Kidney glomerular epithelial cell (primary cell): ENCODE data around the gene RAD51B.

Source experiments
- DNase-seq: peaks from one replicate; lab custom pipeline; 2025; lab: John Stamatoyannopoulos, UW

Gene RAD51B

DNA sequence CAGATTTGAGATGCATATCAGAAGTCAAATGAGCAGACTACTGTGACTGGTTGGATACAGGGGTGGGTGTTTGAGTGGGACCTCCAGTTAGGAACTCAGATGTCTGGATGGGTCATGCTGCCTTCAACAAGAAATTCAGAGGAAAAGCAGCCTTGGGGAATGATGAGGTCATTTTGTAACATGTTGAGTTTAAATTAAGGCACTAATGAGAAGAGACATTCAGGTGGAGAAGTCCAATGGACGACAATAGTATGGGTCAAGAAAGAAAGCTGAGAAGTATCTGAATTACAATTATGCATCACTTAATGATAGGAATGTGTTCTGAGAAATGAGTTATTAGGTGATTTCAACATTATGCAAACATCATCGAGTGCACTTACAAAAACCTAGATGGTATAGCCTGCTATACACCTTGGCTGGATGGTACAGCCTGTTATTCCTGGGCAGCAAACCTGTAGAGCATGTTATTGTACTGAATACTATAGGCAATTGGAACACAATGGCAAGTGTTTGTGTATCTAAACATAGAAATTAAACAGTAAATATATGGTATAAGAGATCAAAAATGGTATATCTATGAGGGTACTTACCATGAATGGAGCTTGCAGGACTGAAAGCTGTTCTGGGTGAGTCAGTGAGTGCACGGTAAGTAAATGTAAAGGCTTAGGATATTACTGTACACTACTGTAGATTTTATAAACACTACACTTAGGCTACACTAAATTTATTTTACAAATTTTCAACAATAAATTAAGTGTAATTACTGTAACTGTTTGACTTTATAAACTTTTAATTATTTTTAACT lies 414.7 kb downstream of the RAD51B start:
- no peak for DNase-seq

DNA sequence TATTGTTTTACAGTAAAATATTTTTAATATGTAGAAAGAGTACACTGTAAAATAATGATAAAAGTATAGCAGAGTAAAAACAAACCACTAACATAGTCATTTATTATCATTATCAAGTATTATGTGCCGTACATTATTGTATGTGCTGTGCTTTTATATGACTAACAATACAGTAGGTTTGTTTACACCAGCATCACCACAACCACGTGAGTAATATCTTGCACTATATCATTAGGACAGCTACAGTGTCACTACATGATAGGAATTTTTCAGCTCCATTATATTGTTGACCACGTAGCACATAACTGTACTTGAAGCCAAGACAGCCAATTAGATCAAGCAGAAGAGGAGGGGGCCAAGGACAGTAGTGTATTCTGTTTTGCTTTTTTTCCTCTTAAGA lies 415.4 kb downstream of the RAD51B start:
- DNase-seq: no peak

DNA sequence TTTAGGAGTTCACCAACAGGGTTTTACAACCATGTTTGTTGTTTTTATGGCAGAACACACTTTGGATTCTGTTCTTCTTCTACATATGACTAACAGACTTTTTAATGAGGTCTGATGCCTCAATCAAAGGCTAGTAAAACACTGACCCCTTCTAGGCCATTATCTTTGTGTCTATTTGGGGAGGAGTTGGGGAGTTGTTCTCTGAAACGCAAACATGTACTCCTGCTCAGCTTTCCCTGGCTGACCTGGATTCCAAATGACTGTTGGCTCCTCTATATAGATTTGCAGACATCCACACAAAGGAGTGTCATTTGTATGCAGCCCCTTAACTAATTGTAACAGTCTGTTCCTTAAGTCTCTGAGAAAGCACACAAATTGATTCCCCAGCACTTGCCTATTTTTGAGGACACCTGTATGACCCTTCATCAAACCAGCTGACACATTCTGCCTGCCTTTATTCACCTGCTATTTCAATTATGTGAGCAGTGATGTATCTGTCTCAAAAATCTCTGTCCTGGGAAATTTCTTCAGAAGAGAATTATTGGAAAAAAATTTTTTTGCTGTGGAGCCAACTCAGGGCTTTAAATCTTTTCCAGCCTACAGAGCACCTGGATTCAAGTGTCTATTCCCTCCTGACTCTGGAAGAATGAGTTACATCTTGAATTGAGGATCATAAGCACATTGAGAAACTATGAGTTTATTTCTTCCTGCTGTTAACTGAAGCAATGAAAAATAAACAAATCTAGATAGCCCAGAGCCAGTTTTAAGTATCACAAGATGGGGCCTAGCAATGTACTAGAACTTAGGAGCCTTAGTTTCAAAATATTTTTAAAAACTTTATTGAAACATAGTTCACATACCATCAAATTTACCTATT lies 417.2 kb downstream of the RAD51B start:
- DNase-seq: no peak

DNA sequence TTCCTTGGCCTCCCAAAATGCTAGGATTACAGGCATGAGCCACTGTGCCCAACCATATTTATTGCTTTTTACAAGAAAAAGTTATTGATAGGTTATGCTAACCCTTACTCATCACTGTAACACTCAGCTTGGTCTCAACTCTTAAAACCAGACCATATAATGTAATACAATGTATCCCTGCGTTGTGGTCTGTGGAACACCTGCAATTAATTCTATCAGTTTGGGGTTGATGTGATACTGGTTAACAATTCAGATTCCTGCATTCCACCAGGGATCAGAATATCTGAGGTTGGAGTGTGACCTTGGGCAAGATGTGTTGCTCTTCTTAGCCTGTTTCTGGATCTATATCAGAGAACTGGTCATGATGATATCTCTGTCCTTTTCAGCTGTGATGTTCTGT lies 419.0 kb downstream of the RAD51B start:
- DNase-seq: no peak

DNA sequence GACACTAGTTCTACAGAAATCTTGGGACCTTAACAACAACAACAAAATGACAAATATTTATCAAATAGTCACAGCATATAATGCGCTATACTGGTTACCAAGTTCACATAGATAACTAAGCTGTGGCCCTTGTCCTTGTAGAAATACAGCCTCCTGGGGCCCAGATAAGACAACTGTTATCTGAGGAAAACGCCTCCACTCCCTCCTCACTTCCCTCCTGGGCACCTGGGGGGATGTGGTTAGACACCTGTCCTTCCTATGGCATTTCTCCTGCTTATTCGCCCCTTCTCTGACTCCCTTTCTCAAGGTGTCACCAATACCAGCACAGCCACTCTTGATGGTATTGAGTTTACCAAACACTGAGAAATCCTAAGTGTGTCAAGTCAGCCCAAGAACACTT lies 419.4 kb downstream of the RAD51B start:
- DNase-seq: no peak

DNA sequence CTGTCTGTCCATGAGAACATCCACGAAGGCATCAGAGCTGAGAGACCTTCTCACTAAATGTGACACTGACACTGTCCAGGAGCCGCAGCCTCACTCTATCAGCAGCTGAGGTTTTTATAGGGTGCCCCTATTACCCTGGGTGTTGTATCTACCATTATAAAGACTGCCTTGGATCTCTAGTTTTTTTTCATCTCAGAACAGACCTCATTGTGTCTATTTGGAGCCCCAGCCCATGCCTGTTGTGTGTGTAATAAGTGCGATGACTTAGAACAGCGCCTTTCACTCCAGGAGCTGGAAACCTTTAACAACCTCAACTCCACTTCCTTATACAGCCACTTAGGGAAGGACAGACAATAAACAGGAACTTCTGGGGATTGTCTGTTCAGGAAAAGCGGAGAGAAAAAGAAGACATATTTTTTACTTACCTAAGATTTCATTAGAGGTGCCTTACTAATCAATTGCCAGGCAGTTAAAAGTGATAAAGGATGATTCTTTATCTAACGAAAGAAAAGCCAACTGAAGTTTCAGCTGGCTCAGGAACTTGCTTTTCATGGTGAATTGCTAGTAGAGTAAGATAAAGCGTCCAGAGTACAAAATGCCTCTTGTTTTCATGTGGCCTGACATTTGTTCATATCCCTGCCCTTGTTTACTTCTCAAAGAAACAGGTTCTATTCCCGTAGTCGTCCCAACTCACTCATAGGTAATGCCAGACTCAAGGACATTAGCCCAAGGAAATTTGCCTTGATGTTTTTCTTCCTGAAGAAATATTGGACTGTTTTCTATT lies 420.6 kb downstream of the RAD51B start:
- DNase-seq: peak; percentile 16

DNA sequence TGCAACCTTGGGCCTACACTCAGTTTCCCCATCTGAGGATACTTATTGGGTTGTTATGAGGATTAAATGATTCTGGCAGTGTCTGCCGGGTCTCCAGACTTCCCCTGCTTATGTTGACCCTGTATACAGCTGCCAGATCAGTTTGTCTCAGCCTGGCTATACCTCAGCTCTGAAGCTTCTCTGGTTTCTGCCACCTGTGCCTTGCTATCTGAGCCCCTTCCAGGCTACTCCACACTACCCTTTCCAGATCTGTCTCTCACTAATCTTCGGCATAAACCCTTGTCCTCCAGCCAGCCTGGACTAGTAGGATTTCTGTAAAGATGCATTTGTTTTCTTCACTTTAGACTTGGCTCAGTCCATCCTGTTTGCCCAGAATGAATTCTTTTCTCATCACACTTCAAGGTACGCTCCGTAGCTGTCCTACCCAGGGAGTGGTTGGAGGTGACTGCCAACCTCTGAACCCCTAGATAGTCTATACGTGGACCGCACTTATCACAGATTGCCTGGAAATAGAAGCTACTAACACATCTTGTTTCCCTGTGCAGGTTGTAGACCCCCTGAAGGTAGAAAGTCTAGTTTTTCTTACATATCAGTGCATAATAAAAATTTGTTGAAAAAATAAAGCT lies 422.4 kb downstream of the RAD51B start:
- no peak for DNase-seq

DNA sequence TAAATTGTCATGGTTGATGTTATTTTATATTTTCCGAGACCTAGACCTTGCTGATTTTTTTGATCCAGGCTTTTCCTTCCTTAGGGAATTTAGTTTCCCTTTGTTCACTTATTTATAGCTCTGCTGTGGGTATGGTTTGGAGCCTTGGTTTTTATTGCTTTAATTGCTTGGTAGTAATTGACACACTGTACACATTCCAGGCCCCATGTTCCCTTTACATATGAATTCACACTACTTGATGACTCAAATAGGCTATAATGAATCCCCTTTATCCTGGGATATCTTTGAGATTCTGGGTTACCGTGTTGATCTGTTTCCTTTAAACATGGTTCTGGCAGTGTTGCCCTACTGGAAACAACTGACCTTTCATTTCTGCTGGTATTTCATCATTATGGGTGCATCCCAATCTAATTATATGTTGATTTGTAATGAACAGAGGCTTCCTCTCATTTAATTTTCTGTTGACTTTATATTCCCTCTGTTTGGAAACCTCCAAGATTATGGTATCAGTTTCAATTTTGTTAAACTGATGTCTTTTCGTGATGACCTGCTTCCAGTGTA lies 424.0 kb downstream of the RAD51B start:
- no peak for DNase-seq

DNA sequence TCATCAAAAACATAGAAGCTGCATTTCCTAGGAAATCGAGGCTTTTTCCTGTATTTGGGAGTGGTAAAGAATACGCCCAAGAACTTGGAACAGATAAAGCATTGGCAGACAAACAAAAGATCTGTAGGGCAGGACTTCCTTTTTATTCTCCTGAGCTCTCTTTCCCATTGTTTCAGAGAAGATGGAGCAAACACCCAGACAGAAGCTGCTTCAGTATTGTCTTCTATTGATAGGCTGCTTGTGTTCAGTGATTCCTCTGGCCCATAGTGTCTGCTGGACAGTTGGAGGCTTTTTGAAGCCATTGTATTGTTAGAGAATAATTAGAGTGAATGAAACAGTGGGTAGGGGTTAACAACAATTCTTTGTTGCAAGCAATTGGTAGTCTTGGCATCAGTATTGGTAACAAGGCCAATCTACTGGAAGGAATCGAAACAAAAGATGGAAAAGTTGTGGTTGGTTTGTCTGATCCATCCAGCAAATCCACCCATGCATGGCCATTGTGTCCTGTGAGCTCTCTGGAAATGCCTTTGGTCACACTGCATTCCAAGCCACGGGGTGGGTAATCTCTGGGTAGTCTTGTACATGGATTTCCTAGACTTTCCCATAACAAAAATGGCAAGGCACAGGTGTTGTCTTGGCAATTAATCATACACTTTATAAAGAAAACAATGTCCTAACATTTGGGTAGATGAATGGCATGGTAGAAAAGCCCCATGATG lies 424.8 kb downstream of the RAD51B start:
- DNase-seq: no peak

DNA sequence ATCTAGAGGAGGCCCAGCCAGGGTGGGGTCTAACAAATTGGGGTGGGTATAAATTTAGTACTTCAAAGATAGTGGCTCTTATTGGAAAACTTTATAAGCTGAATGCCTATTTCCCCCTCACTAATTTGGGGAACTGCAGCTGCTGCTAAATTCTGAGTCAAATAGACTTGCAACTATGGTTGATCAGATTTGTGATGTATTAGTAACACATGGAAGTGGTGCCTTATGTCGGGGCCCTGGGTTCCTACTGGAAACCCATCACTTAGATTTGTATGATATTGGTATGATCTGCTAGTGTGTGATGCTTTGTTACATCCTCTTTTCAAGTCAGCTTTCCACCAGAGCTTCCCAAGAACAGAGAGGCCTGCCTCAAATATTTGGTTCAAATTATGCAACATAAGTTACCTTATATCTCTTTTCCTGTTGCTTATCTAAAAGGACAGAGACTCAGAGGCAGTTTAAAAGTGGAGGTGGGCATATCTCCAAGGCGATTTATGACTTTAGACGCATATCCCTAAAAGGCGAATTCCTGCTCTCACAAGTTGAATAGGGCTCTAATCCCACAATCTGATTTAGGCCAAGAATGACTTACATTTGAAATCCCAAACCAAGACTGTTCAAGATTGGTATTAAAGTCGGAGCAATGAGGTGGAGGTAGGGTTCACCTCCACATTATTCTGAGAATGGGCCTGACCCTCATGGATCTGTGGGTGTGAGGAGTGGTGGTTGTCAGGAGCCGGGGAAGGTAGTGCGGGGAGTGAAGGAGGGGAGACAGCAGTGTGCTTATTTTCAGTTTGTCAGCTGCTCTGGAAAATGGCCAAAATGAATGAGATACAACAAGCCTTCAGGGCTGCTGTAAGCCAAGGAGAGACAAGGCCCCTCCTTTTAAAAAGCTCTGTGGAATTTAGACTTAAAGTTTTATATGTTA lies 425.8 kb downstream of the RAD51B start:
- no peak for DNase-seq

DNA sequence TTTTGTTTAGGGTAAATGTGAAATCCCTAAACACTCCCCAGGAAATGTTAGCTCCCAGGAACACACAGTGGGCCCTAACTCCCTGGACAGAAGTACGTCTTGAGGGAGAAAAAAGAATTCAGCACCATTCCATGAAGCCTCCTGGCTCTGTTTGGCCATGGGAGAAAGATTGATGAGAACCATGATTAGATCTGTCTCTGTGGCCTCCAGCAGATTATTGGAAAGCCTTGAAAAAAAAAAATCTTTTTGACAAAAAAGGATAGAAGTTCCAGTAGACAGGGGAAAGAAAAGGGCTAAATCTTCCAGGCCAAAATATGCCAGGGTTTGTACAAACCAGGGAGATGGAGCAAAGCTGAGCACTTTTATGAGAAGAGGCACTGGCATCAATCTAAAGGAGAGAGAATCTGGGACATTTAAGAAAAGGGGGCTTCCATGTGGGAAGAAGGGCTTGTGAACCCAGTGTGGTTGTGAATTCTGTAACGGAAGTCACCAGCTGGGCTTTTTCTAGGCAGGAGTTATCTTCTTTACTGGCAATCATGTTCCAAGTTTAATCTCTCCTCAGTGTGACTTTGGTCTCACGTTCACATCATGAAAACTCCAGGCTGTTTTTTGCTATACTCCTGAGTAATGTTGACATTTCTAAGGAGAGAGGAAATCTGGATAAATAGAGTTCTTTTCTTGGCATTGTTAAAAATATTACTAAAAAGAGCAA lies 426.7 kb downstream of the RAD51B start:
- no peak for DNase-seq

DNA sequence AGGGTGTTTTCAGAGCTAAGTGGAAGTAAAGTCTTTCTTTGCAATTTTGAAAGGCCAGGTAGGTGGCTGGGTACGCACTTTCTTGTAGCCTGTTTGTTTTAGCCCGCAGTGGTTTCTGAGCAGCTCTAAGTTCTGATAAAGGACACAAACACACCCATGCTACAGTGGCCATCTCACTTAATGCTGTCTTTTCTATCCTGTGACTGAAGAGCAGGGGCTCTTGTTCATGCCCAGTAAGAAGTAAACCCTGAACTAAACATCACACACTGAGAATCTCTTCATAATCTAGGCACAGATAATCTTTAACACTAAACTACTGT lies 427.2 kb downstream of the RAD51B start:
- no peak for DNase-seq

DNA sequence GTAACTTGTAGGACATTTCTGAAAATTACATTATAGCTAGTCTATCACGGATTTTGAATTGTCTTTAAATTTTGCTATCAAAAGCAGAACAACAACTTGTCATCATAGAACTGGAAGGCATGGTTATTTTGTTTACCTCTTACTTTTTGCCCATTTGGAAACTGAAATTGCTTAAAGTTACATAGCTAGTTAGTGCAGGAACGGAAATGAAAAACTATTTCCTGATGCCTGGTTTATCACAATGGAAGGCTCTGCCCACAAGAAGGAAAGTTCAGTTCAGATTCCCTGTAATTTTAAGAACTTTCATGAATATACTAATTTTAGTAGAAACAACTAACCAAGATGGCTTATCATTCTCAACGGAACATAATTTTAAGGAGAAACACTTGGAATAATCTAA lies 427.7 kb downstream of the RAD51B start:
- no peak for DNase-seq

DNA sequence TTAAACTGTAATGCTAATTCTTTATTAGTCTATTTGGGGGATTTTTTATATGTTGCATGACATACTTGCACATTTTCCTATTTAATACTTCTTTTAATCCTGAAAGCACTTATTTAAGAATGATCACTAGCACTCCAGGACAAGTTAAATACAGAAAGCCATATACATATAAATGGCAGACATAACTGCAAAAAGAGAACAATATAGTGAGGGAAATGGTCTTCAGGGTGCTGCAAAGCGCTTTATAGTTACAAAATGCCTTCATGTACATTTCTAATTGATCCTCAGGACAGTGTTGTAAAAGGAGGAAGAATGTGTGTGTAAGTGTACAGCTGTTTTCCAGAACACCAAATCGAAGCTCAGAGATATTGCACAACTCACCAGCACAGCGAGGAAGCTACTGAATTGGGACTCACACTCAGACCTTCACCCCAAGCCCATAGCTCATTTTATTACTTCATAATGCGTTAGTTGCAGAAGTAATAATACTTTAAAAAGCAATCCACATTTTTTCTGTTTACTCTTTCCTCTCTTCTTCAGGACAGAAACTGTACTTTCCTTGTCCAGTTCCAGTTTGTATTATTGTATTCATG lies 428.2 kb downstream of the RAD51B start:
- no peak for DNase-seq

DNA sequence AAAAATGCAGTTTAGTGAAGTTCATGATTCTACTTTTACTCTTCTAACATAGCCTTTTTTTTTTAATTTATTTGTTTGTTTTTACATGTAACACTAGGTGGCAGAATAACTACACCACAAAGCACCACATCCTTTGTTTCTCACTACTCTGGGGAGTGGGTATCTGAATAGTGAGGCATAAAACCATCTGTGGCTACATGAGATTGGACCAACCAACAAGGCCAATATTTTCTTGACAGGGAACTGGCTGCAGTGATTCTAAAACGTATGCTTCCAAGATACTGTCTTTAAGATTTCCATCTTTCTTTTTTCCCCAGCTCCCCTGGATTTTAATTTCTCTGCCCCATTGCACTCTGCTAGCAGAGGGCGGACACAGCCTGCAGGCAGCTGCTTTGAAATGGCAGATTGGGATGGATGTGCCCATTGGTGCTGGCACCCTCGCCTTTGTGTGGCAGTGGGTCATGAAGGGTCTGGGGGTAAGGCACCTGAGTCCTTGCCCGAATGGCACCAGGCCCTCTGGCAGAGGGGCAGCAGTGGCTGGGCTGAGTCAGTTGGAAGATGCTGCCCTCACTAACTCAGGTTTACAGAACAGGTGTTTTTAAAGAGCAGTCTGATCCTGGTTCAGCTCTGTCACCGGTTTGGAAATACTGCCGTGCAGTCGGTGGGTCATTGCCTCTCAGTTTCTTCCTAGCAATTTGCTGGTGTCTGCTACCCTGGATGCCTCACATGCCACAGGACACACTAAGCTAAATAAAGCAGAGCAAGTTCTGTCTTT lies 429.1 kb downstream of the RAD51B start:
- DNase-seq: peak; percentile 64

DNA sequence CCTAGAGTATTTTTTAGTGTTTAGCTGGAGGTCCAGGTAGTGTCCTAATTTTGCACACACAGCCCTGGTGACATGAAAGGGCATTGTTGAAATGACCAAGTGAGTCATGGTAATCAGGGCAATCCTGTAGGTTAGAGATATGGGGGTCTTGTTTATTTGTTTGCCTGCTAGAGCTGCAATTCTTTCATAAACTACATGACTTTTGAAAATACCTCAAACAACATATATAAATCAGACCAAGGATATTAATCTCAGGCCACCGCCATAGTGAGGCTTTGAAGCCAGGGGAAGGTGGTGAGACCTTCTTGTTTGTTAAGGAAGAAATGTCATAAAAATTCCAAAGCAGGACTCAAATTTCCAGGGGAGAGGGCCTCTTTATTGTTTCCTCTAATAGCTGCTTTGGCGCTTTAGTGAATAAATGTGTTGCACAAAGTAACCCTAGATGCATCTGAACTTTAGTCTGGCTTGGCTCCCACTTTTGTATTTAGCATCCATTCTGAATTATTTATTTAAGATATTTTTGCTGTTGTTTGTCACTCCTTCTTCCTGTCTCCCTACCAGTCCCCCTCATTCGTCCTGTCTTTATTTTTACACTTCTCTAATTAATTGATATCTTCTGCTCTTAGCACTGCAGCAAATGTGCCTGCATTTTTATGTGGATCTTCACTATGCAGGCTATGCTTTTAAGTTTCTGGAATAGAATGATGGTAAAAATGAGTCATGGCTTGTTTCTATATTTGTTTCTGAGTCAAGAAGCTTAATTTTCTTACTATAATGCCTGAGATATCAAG lies 430.3 kb downstream of the RAD51B start:
- DNase-seq: no peak
